HG03039 (cell line): ENCODE data around the gene SLX1B.
"Not testable (repeated sequence)": the region's sequence is repeated elsewhere in the genome, so short reads cannot be mapped to it uniquely, and the experiment has no call there.

Experiments used
- ATAC-seq: cut with Tn5 transposase; IDR thresholded peaks from one replicate; pipeline ENCODE4 v1.9.1; 2021; ENCODE audit warnings: mild to moderate bottlenecking, moderate library complexity; ENCODE audit not compliant: unreplicated experiment

SLX1B gene

GRCh38 chr16:29454269-29454668, at the start of gene SLX1B, which contains the start of gene BOLA2:
Gene SLX1B (plus strand): TSS chr16:29454533.
Gene BOLA2 (minus strand): TSS chr16:29454351. CDS start chr16:29454253, 98 bp downstream.
- peak; percentile 82 for ATAC-seq

GRCh38 chr16:29405249-29405648, 49.1 kb upstream of the SLX1B start:
- not testable (repeated sequence) for ATAC-seq

- ATAC-seq: not testable (repeated sequence)
Observed at GRCh38 chr16:29423587-29423986, 30.7 kb upstream of the SLX1B start.

GRCh38 chr16:29425390-29425789, 28.9 kb upstream of the SLX1B start:
- ATAC-seq: not testable (repeated sequence)

DNA sequence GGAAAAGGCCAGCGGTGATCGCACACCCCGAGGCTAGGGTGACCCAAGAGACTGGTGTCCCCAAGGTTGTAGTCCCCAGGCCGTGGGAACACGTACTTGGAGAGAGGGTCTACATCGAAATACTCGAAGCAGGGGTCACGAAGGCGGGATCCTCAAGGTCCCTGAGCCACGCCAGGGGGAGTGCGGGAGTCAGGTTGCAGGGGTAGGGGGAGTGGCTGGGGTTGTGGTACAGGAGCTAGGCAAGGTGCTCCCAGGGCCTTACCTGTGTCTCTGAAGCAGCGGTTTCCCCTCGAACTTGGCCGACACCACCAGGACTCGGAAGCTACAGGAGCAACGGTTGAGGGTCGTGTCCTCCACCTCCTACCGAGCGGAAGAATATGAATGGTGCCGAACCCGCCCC, 579 bp upstream of the SLX1B start:
- not testable (repeated sequence) for ATAC-seq

DNA sequence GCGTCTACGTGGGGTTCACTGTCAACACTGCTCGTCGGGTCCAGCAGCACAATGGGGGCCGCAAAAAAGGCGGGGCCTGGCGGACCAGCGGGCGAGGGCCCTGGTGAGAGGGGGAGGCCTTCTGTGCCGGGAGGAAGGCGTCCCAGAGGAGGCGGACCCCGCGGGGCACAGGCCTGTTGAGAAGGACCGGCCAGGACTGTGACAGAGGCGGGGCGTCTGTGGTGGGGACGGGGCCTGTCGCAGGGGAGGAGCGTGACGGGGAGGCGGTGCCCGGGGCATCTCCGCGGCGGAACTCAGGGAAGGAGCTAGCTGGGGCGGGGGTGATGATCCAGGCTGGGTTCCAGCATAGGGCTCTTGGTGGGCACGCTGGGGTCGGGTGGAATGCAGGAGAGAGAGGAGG, 495 bp downstream of the SLX1B start:
- ATAC-seq: peak; percentile 42

DNA sequence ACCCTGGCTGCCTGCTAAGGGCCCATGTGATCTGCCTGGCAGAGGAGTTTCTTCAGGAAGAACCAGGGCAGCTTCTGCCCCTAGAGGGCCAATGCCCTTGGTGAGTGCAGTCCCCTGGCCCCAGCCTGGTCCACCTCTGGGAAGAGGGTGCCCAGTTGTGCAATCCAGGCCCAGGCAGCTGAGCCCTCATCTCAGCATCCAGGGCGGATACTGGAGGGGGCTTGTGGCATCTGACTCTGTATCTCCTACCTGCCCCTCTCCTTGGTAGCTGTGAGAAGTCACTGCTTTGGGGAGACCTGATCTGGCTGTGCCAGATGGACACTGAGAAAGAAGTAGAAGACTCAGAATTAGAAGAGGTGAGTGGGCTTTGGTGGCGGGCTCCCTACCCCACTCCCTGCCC, 3.3 kb downstream of the SLX1B start:
- not testable (repeated sequence) for ATAC-seq

DNA sequence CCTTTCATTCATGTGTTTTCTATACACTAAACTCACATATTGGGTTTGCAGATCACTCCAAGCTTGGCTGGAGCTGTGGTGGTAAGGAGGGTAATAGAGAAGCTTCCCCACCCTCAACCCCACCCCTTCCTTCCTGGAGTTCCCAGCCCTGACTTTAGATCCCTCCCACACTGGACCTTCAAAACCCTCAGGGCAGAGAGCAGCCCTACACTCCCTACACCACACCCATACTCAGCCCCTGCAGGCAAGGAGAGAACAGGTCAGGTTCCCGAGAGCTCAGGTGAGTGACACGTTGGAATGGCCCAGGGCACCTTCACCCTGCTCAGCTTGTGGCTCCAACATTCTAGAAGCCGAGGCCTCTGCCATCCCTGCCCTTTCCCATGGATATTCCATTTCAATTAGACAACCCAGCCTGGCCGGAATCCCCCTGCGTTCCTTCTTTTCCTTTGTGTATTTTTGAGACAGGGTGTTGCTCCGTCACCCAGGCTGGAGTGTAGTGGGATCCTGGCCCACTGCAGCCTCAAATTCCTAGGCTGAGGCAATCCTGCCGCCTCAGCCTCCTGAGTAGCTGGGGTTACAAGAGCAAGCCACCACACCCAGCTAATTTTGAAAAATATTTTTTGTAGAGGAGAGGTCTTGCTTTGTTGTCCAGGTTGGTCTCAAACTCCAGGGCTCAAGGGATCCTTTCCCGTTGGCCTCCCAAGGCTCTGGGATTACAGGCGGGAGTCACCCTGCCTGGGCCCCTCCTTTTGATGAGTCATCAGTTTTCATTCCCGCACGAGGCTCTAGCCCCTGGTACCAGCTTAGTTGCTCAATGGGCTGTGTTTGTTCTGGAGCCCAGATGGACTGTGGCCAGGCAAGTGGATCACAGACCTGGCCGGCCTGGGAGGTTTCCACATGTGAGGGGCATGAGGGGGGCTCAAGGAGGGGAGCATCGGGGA, 5.6 kb downstream of the SLX1B start, which contains the start of gene SULT1A4:
Gene SULT1A4 (plus strand): TSS at position 208 of the 941 bp plus-strand sequence. CDS start 1,473 bp downstream, outside the sequence.
- not testable (repeated sequence) for ATAC-seq

DNA sequence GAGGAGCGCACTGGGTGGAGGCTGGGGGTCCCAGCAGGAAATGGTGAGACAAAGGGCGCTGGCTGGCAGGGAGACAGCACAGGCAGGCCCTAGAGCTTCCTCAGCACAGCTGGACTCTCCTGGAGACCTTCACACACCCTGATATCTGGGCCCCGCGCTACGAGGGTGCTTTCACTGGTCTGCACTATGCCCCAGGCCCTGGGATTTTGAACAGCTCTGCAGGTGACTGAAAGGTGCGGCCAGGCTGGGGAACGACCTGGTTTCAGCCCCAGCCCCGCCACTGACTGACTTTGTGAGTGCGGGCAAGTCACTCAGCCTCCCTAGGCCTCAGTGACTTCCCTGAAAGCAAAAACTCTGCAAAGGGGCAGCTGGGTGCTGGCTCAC, 6.3 kb downstream of the SLX1B start:
- not testable (repeated sequence) for ATAC-seq

- not testable (repeated sequence) for ATAC-seq
Observed at GRCh38 chr16:29465985-29466824, 11.9 kb downstream of the SLX1B start.

GRCh38 chr16:29466904-29467303, 12.6 kb downstream of the SLX1B start:
- not testable (repeated sequence) for ATAC-seq

DNA sequence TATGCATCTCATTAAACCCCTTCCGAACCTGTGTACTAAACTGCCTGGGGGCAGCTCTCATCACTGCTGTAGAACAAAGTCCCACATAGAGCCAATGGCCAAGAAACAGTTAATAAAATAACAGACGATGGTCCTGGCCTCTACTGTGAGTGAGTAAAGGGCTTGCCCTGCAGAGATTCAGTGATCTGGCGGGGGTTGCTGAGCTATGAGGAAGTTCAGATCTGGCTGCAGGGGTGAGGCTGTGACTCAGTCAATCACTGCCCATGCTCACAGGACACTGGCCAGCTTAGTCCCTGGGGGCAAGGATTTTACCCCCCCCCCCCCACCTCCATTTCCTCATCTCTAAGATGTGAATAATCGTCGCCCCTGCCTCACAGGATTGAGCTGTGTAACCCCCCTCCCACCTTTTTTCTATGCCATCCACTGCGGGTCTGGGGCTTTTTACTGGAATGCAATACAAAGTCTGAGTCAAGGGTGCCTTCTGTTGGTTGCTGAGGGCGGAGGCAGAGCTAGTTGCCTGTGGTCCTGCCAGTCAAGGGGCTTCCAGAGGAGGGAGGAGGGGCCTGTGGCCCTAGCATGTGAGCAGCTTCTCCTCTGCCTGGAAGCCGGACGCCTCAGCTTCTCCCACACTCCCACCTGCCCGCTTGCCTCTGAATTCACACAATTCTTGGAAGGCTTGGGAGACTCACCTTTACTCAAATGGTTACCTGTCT, 13.5 kb downstream of the SLX1B start:
- ATAC-seq: not testable (repeated sequence)

DNA sequence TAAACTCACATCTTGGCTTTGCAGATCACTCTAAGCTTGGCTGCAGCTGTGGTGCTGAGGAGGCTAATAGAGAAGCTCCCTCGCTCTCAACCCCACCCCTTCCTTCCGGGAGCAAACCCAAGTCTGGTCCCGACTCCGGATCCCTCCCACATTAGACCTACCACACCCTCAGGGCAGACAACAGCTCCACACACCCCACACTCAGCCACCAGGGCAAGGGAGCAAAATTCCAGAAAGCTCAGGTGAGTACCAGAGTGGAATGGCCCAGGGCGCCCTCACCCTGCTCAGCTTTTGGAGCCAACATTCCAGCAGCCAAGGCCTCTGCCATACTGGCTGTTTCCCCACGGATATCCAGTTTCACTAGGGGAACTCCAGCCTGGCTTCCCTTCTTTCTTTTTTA, 15.3 kb downstream of the SLX1B start:
- ATAC-seq: not testable (repeated sequence)

DNA sequence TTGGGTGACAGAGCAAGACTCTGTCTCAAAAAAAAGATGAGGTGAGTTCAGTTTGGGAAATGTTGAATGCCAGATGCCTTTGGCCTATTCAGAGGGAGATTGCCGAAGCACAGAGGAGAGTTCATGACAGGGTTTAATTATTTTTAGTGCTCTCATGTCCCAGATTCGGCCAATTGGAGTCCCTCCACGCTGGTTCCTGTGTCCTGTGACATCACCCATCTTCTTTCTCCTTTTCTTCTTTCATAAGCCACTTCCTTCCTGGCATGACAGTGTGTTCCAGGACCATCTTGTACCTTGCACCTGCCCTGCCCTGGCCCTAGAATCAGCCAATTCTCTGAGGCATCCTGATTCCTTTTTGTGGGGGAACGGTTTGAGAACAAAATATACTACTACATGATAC, 17.7 kb downstream of the SLX1B start:
- ATAC-seq: not testable (repeated sequence)

GRCh38 chr16:29482276-29482675, 27.9 kb downstream of the SLX1B start:
- not testable (repeated sequence) for ATAC-seq

DNA sequence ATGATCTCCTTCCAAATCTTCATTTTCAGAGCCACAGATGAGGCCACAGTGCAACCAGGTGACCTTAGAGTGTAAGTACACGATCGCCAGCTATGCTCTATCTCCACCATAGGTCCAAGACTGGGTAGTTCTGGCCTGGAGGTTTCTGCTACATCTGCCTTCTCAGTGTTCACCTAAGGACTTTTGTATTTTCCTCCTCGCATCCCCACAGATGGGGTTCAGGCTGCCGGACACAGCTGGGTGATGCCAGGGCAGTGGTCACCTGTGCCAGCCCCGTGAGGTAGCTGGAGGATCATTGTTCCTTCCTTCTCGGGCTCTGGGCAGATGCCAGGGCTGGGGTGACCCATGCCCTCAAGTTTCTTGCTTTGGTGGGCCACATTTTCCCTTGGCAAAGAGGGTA, 52.0 kb downstream of the SLX1B start, which contains the start of gene NPIPB12:
Gene NPIPB12 (minus strand): TSS at position 101 of the 400 bp plus-strand sequence.
- ATAC-seq: not testable (repeated sequence)
